ENCODE results near the gene NCR3LG1. TPM values are rescaled to one million over a fixed set of nuclear protein-coding genes. Genes with fewer than 3 reads are reported as not detected.

NCR3LG1 gene
- total and polyA plus RNA-seq, 2 of the 4 experiments (the other 2 are of a cell fraction), result 1.7 to 4.1 TPM

DNA sequence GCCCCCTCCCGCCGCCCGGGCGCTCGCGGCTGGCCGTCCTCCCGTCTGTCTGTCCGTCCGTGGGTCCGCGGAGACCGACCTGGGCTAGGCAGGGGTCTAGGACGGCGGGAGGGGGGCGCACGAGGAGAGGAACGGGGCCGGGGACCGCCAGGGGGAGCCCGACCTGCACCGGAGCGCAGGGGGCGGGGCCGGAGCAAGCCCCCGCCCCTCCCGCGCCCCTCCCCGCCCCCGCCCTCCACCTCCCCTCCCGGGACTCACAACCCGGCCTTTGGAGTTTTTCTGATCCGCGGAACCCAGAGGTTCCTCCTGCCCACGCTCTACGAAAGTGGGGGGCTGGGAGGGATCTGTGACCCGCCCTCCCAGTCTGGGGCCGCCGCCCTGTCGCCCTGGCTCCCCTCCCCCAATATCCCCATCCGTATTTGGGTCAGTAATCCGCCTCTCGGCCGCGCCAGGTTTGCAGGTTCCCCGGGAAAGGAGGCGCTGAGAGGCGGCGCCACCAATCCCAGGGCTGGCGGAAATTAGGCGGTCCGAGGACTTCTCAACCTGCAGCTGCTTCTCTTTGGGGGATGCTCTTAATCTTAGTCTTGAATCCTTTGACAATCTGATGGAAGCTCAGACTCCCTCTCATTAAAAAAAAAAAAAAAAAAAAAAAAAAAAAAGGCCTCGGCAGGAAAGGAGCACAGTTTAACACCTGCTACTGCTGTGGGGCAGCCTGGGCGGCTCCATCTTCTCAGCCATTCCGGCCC lies 37.8 kb downstream of the NCR3LG1 start:
- no peak overlapping the region for H4K91ac ChIP-seq (ENCODE audit: insufficient read depth, low read depth, low read length)
- H2BK120ac ChIP-seq (ENCODE audit: low read depth, low read length), result no peak overlapping the region
- no peaks in the 10 kb centered on the region for H3K36me3 ChIP-seq (ENCODE audit: control insufficient read depth, insufficient read depth, low read length)
- no peaks in the 10 kb centered on the region for H3K9me1 ChIP-seq (ENCODE audit: insufficient read depth, low read length)
- H3K14ac ChIP-seq (replicated peaks; ENCODE audit: low read depth, low read length), result no peak overlapping the region
- no TSS peak for BruUV-seq (replicated peaks)
- dilution Hi-C loops (cut with HindIII; ENCODE audit: low sequenced_read_pairs, unreplicated experiment) (no loop called here), intact Hi-C loops (cut with micrococcal nuclease) (no loop called here), in situ Hi-C loops (cut with MboI; ENCODE audit: low sequenced_read_pairs) (no loop called here)
- no peak overlapping the region for H2AK9ac ChIP-seq (replicated peaks; ENCODE audit: low read depth, low read length, poor library complexity)
- H4K5ac ChIP-seq (ENCODE audit: low read depth, low read length), result no peak overlapping the region
- peak overlapping the region; percentile 21 for H3K4me3 ChIP-seq (ENCODE audit: insufficient read depth, low read depth, low read length)
- WGBS, 2 experiments (ENCODE audit: extremely low coverage in 2 of 2, insufficient read length in 1 of 2), result no CpG with 5 or more reads among the region's 55 CpGs
- TF ChIP-seq, protein P1, sequence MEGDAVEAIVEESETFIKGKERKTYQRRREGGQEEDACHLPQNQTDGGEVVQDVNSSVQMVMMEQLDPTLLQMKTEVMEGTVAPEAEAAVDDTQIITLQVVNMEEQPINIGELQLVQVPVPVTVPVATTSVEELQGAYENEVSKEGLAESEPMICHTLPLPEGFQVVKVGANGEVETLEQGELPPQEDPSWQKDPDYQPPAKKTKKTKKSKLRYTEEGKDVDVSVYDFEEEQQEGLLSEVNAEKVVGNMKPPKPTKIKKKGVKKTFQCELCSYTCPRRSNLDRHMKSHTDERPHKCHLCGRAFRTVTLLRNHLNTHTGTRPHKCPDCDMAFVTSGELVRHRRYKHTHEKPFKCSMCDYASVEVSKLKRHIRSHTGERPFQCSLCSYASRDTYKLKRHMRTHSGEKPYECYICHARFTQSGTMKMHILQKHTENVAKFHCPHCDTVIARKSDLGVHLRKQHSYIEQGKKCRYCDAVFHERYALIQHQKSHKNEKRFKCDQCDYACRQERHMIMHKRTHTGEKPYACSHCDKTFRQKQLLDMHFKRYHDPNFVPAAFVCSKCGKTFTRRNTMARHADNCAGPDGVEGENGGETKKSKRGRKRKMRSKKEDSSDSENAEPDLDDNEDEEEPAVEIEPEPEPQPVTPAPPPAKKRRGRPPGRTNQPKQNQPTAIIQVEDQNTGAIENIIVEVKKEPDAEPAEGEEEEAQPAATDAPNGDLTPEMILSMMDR (conservative IDR thresholded peaks at IDR 0.05; ENCODE audit: low read depth, low read length), result peak; percentile 53
- TF ChIP-seq POLR2A (IDR thresholded peaks at IDR 0.05; ENCODE audit: low read depth, low read length) (no peak), MAZ (IDR thresholded peaks at IDR 0.05; ENCODE audit: borderline replicate concordance, low read depth, low read length) (peak; percentile 78; the same call in 1 of the 2 replicates), SMC3 (IDR thresholded peaks at IDR 0.05; ENCODE audit: low read depth, low read length) (0 out of 2 replicates have a peak, but pooled peaks have one; percentile 8)
- H3K27ac ChIP-seq (ENCODE audit: insufficient read depth, low read length), result no peak overlapping the region
- H3K18ac ChIP-seq (ENCODE audit: low read depth, low read length), result no peak overlapping the region
- no peak overlapping the region for H2BK5ac ChIP-seq (ENCODE audit: low read depth, low read length, poor library complexity, severe bottlenecking)
- H3K9me3 ChIP-seq (ENCODE audit: control insufficient read depth, insufficient read depth, low read length), result no peaks in the 10 kb centered on the region
- H3K56ac ChIP-seq (ENCODE audit: extremely low read depth, insufficient read depth, low read length), result no peak overlapping the region
- H4K8ac ChIP-seq (ENCODE audit: low read depth in 2 of 2, low read length in 2 of 2), result no peak overlapping the region
- no peaks in the 10 kb centered on the region for H3K4me1 ChIP-seq (ENCODE audit: control insufficient read depth, insufficient read depth, low read length)
- ATAC-seq (ENCODE audit: low read depth) (peak; percentile 87), DNase-seq (peak; percentile 11)
- peaks cover 24% of the 10 kb centered on the region; the same call in 1 of the 2 replicates for H3K27me3 ChIP-seq (ENCODE audit: control insufficient read depth, insufficient read depth, low read length)
- H3K79me1 ChIP-seq (ENCODE audit: low read depth in 1 of 2, low read length in 2 of 2), result no peaks in the 10 kb centered on the region
- CTCF ChIA-PET, result interaction anchor here (0.6 to 1.4 kb wide), 3 partner anchors 115 to 139 kb away, joined by 3 to 5 read pairs (median 4); no protein-coding TSS in a partner anchor
- peak overlapping the region; percentile 45; the same call in 1 of the 2 replicates for H3K4me2 ChIP-seq (ENCODE audit: low read depth, low read length)
- no peak overlapping the region for H3K4ac ChIP-seq (ENCODE audit: low read depth, low read length)
- H4K20me1 ChIP-seq (ENCODE audit: insufficient read depth, low read length), result no peaks in the 10 kb centered on the region
- H3K9ac ChIP-seq (ENCODE audit: low read depth, low read length), result no peak overlapping the region
- POLR2A ChIA-PET (ENCODE audit: unreplicated experiment), result no interaction called here
- peak overlapping the region; percentile 89 for H2AFZ ChIP-seq (replicated peaks; ENCODE audit: low read length, poor library complexity)
- no peak overlapping the region for H2BK20ac ChIP-seq (ENCODE audit: low read depth, low read length)
- H2BK15ac ChIP-seq (ENCODE audit: low read depth, low read length), result no peak overlapping the region
- no peak overlapping the region for H3K23ac ChIP-seq (ENCODE audit: low read depth, low read length)
- no peak overlapping the region for H2AK5ac ChIP-seq (ENCODE audit: low read depth, low read length)
